Iris pigment epithelial cell (primary cell): ENCODE measurements around the gene KLHDC4.
"Not testable (repeated sequence)": the region's sequence is repeated elsewhere in the genome, so short reads cannot be mapped to it uniquely, and the experiment has no call there.

Source experiments
- DNase-seq: peaks from one replicate; pipeline ENCODE4 v3.0.0-alpha.2; 2011; ENCODE audit warnings: low read depth

Gene KLHDC4

GRCh38 chr16:87720446-87720845, 45.3 kb downstream of the KLHDC4 start:
- no peak for DNase-seq

GRCh38 chr16:87718831-87719230, 47.0 kb downstream of the KLHDC4 start:
- DNase-seq, result not testable (repeated sequence)

GRCh38 chr16:87715658-87716057, 50.1 kb downstream of the KLHDC4 start:
- peak; percentile 16 for DNase-seq

- no peak for DNase-seq
Observed at GRCh38 chr16:87715231-87715630, 50.6 kb downstream of the KLHDC4 start.

GRCh38 chr16:87713451-87714229, 52.1 kb downstream of the KLHDC4 start:
- DNase-seq, result no peak

- DNase-seq, result no peak
Observed at GRCh38 chr16:87712184-87712762, 53.5 kb downstream of the KLHDC4 start.

- no peak for DNase-seq
Observed at GRCh38 chr16:87710887-87711286, 54.9 kb downstream of the KLHDC4 start.

- DNase-seq, result no peak
Observed at GRCh38 chr16:87709677-87710076, 56.1 kb downstream of the KLHDC4 start.

GRCh38 chr16:87708881-87709638, 56.7 kb downstream of the KLHDC4 start:
- no peak for DNase-seq

GRCh38 chr16:87707714-87708580, 57.8 kb downstream of the KLHDC4 start:
- no peak for DNase-seq

- no peak for DNase-seq
Observed at GRCh38 chr16:87707097-87707496, 58.7 kb downstream of the KLHDC4 start.

GRCh38 chr16:87706278-87707000, 59.3 kb downstream of the KLHDC4 start:
- no peak for DNase-seq

- DNase-seq, result no peak
Observed at GRCh38 chr16:87705771-87706277, 60.0 kb downstream of the KLHDC4 start.

GRCh38 chr16:87704754-87705353, 60.9 kb downstream of the KLHDC4 start:
- no peak for DNase-seq

- DNase-seq, result no peak
Observed at GRCh38 chr16:87703835-87704375, 61.9 kb downstream of the KLHDC4 start.

GRCh38 chr16:87703071-87703470, 62.7 kb downstream of the KLHDC4 start:
- no peak for DNase-seq

- peak; percentile 49 for DNase-seq
Observed at GRCh38 chr16:87702325-87702811, 63.4 kb downstream of the KLHDC4 start.

- no peak for DNase-seq
Observed at GRCh38 chr16:87701505-87701921, 64.3 kb downstream of the KLHDC4 start.

- no peak for DNase-seq
Observed at GRCh38 chr16:87701078-87701460, 64.7 kb downstream of the KLHDC4 start.

- no peak for DNase-seq
Observed at GRCh38 chr16:87700406-87701077, 65.2 kb downstream of the KLHDC4 start.
